HepG2 (cell line): ENCODE data around the gene YIF1A. TPM values are rescaled to one million over a fixed set of nuclear protein-coding genes. Genes with fewer than 3 reads are reported as not detected.

Experiments used
- AFF4 ChIP-seq: sonication (generic); formaldehyde crosslinking; IDR thresholded peaks from 2 replicates; pipeline ENCODE4 v1.4.0; 2020; ENCODE audit warnings: missing genetic modification reagents
- BCL6 ChIP-seq: IDR thresholded peaks from 2 replicates; pipeline ENCODE4 v1.6.1; 2016; ENCODE audit warnings: missing genetic modification reagents, missing compliant biosample characterization
- ETV6 ChIP-seq: sonication (generic); formaldehyde crosslinking; conservative IDR thresholded peaks from 2 replicates; pipeline ENCODE4 v1.4.0; 2020; ENCODE audit warnings: missing genetic modification reagents
- GATA4 ChIP-seq: sonication (generic); IDR thresholded peaks from 2 replicates; pipeline ENCODE4 v1.6.1; 2016; ENCODE audit warnings: antibody characterized with exemption, low read depth, borderline replicate concordance
- KDM5A ChIP-seq: fragments of 200-600 bp; sonication (generic); IDR thresholded peaks from 2 replicates; pipeline ENCODE4 v1.7.0; 2018; ENCODE audit warnings: antibody characterized with exemption, mild to moderate bottlenecking, low read length, borderline replicate concordance
- MTA1 ChIP-seq: sonication (generic); formaldehyde crosslinking; IDR thresholded peaks from 2 replicates; pipeline ENCODE4 v1.4.0; 2020; ENCODE audit warnings: missing genetic modification reagents, mild to moderate bottlenecking, borderline replicate concordance
- SOX13 ChIP-seq, 3 experiments: fragments of 450-650 bp in 1 of 3; sonication (generic) in 1 of 3; formaldehyde crosslinking in 1 of 3; IDR thresholded peaks in 2 of 3; conservative IDR thresholded peaks in 1 of 3; 2 replicates each; pipeline versions ENCODE4 v1.5.0 to v1.6.1; 2016 to 2020; ENCODE audit warnings: antibody characterized with exemption in 1 of 3, mild to moderate bottlenecking in 1 of 3, missing compliant biosample characterization in 1 of 3, missing genetic modification reagents in 1 of 3, moderate library complexity in 1 of 3
- TFDP1 ChIP-seq: IDR thresholded peaks from 2 replicates; pipeline ENCODE4 v1.6.1; 2016; ENCODE audit warnings: missing compliant biosample characterization, missing genetic modification reagents, borderline replicate concordance
- ZMYM2 ChIP-seq: sonication (generic); formaldehyde crosslinking; IDR thresholded peaks from 2 replicates; pipeline ENCODE4 v1.8.0; 2022; ENCODE audit warnings: mild to moderate bottlenecking, missing genetic modification reagents
- ZNF367 ChIP-seq: sonication (generic); formaldehyde crosslinking; IDR thresholded peaks from 2 replicates; pipeline ENCODE4 v1.4.0; 2020; ENCODE audit warnings: missing genetic modification reagents, borderline replicate concordance
- ZNF646 ChIP-seq: sonication (generic); formaldehyde crosslinking; IDR thresholded peaks from 2 replicates; pipeline ENCODE4 v1.9.0; 2021; ENCODE audit warnings: mild to moderate bottlenecking, missing genetic modification reagents
- ZXDC ChIP-seq: sonication (generic); formaldehyde crosslinking; IDR thresholded peaks from 2 replicates; pipeline ENCODE4 v1.5.0; 2020; ENCODE audit warnings: mild to moderate bottlenecking, missing genetic modification reagents
- polyA plus RNA-seq, 8 experiments: library from polyadenylated mRNA; depleted of rRNA in 3 of 8; stranded (reverse) in 7 of 8; unstranded in 1 of 8; fragments of >200 nt; fragmentation: Illumina TruSeq in 4 of 8; extraction: Trizol in 4 of 8; gene quantifications; 2 replicates each; pipeline versions ENCODE4 v1.2.1 to v1.2.3, GENCODE V29; 2011 to 2016; ENCODE audit warnings: low read depth in 4 of 8, missing spikeins in 1 of 8, mixed read lengths in 1 of 8; ENCODE audit not compliant: insufficient read depth in 1 of 8
- total RNA-seq, 5 experiments: library from RNA; depleted of rRNA; stranded (reverse); fragments of >200 nt; fragmentation: Illumina TruSeq; extraction: Trizol; gene quantifications; 2 replicates each; pipeline ENCODE4 v1.2.3, GENCODE V29; 2016; ENCODE audit warnings: low read depth in 1 of 5

The YIF1A gene
- total and polyA plus RNA-seq, 2 of the 13 experiments (the other 11 are each of a cell fraction or from before 2014, with no cell fraction given): 133 to 145 TPM

- TF ChIP-seq ZXDC (no peak), AFF4 (CRISPR knock-in tag) (no peak), ZNF367 (CRISPR knock-in tag) (no peak; the same call in 1 of the 2 replicates), ZMYM2 (CRISPR knock-in tag) (no peak), SOX13 (IDR thresholded peaks at IDR 0.05) (no peak), SOX13 (CRISPR knock-in tag; conservative IDR thresholded peaks at IDR 0.05 in 1 of 2, IDR thresholded peaks at IDR 0.05 in 1 of 2) (peak in 1 of 2 experiments; percentile 37; a peak in 2 of 4 replicates), BCL6 (CRISPR knock-in tag) (0 out of 2 replicates have a peak, but pooled peaks have one; percentile 41), TFDP1 (peak; percentile 70; the same call in 1 of the 2 replicates), GATA4 (peak; percentile 52; the same call in 1 of the 2 replicates), ZNF646 (CRISPR knock-in tag) (no peak), KDM5A (peak; percentile 51; the same call in 1 of the 2 replicates), MTA1 (CRISPR knock-in tag) (peak; percentile 81; the same call in 1 of the 2 replicates), ETV6 (CRISPR knock-in tag) (no peak)
Observed at GRCh38 chr11:66336234-66337102, 47.5 kb upstream of the YIF1A start, which contains the start of gene RIN1 (continued).
